Stimulated activated memory B cell treated with anti-CD40 and anti-IgM and Interleukin-4, amounts not matched to agents 10 μg/mL and 1 μg/mL and 100 μg/mL, for 72 hours (primary cell): ENCODE data around the gene FAT4.

Experiments
- ATAC-seq: fragments of 150-1000 bp; cut with Tn5 transposase; 2 replicates; pipeline ENCODE4 v1.10.0; 2021
- H3K27ac Mint-ChIP-seq: one replicate; pipeline ENCODE4 v1.8.0; 2022; ENCODE audit warnings: mild to moderate bottlenecking, mixed read lengths
- H3K27me3 Mint-ChIP-seq: one replicate; pipeline ENCODE4 v1.8.0; 2022; ENCODE audit warnings: mixed read lengths
- H3K36me3 Mint-ChIP-seq: one replicate; pipeline ENCODE4 v1.8.0; 2022; ENCODE audit warnings: mixed read lengths
- H3K4me1 Mint-ChIP-seq: one replicate; pipeline ENCODE4 v1.8.0; 2022; ENCODE audit warnings: mixed read lengths
- H3K4me3 Mint-ChIP-seq: one replicate; pipeline ENCODE4 v1.8.0; 2022; ENCODE audit warnings: mild to moderate bottlenecking, moderate library complexity, mixed read lengths
- H3K9me3 Mint-ChIP-seq: one replicate; pipeline ENCODE4 v1.8.0; 2022; ENCODE audit warnings: mixed read lengths

Gene FAT4

GRCh38 chr4:125313497-125313896, 1.3 kb upstream of the FAT4 start:
- no peak for ATAC-seq
- no peak overlapping the region for H3K27ac Mint-ChIP-seq
- peaks cover 53% of the 10 kb centered on the region for H3K27me3 Mint-ChIP-seq
- no peak overlapping the region for H3K4me3 Mint-ChIP-seq
- H3K36me3 Mint-ChIP-seq = no peaks in the 10 kb centered on the region
- peaks cover 32% of the 10 kb centered on the region for H3K4me1 Mint-ChIP-seq
- no peaks in the 10 kb centered on the region for H3K9me3 Mint-ChIP-seq

- H3K4me1 Mint-ChIP-seq = peaks cover 32% of the 10 kb centered on the region
- no peaks in the 10 kb centered on the region for H3K9me3 Mint-ChIP-seq
- H3K36me3 Mint-ChIP-seq = no peaks in the 10 kb centered on the region
- peak overlapping the region; percentile 77 for H3K4me3 Mint-ChIP-seq
- no peak overlapping the region for H3K27ac Mint-ChIP-seq
- ATAC-seq = no peak
- H3K27me3 Mint-ChIP-seq = peaks cover 58% of the 10 kb centered on the region
These were observed 627 bp upstream of the FAT4 start for GRCh38 chr4:125313989-125314667.

- Mint-ChIP-seq H3K27me3 (peaks cover 58% of the 10 kb centered on the region), H3K27ac (no peak overlapping the region), H3K4me3 (peak overlapping the region; percentile 77), H3K9me3 (no peaks in the 10 kb centered on the region), H3K36me3 (no peaks in the 10 kb centered on the region), H3K4me1 (peaks cover 32% of the 10 kb centered on the region)
- ATAC-seq = no peak
These were observed 1.0 kb downstream of the FAT4 start for GRCh38 chr4:125315576-125316400.

- Mint-ChIP-seq H3K27ac (no peak overlapping the region), H3K4me3 (peak overlapping the region; percentile 53), H3K27me3 (peaks cover 58% of the 10 kb centered on the region), H3K36me3 (no peaks in the 10 kb centered on the region), H3K4me1 (peaks cover 32% of the 10 kb centered on the region), H3K9me3 (no peaks in the 10 kb centered on the region)
- no peak for ATAC-seq
These were observed 1.6 kb downstream of the FAT4 start for GRCh38 chr4:125316401-125316790.

GRCh38 chr4:125316791-125317524, 2.2 kb downstream of the FAT4 start:
- no peak for ATAC-seq
- Mint-ChIP-seq H3K9me3 (no peaks in the 10 kb centered on the region), H3K4me3 (no peak overlapping the region), H3K27ac (no peak overlapping the region), H3K36me3 (no peaks in the 10 kb centered on the region), H3K27me3 (peaks cover 58% of the 10 kb centered on the region), H3K4me1 (peaks cover 32% of the 10 kb centered on the region)

- Mint-ChIP-seq H3K9me3 (no peaks in the 10 kb centered on the region), H3K36me3 (no peaks in the 10 kb centered on the region), H3K4me1 (peaks cover 32% of the 10 kb centered on the region), H3K4me3 (no peak overlapping the region), H3K27ac (no peak overlapping the region), H3K27me3 (peaks cover 58% of the 10 kb centered on the region)
- ATAC-seq = no peak
These were observed 2.7 kb downstream of the FAT4 start for GRCh38 chr4:125317525-125317877.

- H3K4me1 Mint-ChIP-seq = peaks cover 26% of the 10 kb centered on the region
- no peak overlapping the region for H3K4me3 Mint-ChIP-seq
- no peak overlapping the region for H3K27ac Mint-ChIP-seq
- H3K27me3 Mint-ChIP-seq = peaks cover 46% of the 10 kb centered on the region
- H3K9me3 Mint-ChIP-seq = no peaks in the 10 kb centered on the region
- no peak for ATAC-seq
- H3K36me3 Mint-ChIP-seq = no peaks in the 10 kb centered on the region
These were observed 4.6 kb downstream of the FAT4 start for GRCh38 chr4:125319311-125319710.

GRCh38 chr4:125321709-125322365, 7.1 kb downstream of the FAT4 start:
- Mint-ChIP-seq H3K4me3 (no peak overlapping the region), H3K4me1 (peaks cover 1% of the 10 kb centered on the region), H3K27me3 (peaks cover 21% of the 10 kb centered on the region), H3K36me3 (no peaks in the 10 kb centered on the region), H3K27ac (no peak overlapping the region), H3K9me3 (no peaks in the 10 kb centered on the region)
- ATAC-seq = no peak

GRCh38 chr4:125322366-125322730, 7.6 kb downstream of the FAT4 start:
- Mint-ChIP-seq H3K27me3 (peaks cover 16% of the 10 kb centered on the region), H3K27ac (no peak overlapping the region), H3K4me1 (no peaks in the 10 kb centered on the region), H3K4me3 (no peak overlapping the region), H3K36me3 (no peaks in the 10 kb centered on the region), H3K9me3 (no peaks in the 10 kb centered on the region)
- ATAC-seq = no peak

GRCh38 chr4:125323654-125324053, 8.9 kb downstream of the FAT4 start:
- H3K4me1 Mint-ChIP-seq = no peaks in the 10 kb centered on the region
- peaks cover 3% of the 10 kb centered on the region for H3K27me3 Mint-ChIP-seq
- no peak for ATAC-seq
- H3K27ac Mint-ChIP-seq = no peak overlapping the region
- no peaks in the 10 kb centered on the region for H3K36me3 Mint-ChIP-seq
- H3K4me3 Mint-ChIP-seq = no peak overlapping the region
- no peaks in the 10 kb centered on the region for H3K9me3 Mint-ChIP-seq

GRCh38 chr4:125325733-125326132, 11.0 kb downstream of the FAT4 start:
- Mint-ChIP-seq H3K27ac (no peak overlapping the region), H3K4me3 (no peak overlapping the region), H3K4me1 (no peaks in the 10 kb centered on the region), H3K27me3 (no peaks in the 10 kb centered on the region), H3K36me3 (no peaks in the 10 kb centered on the region), H3K9me3 (no peaks in the 10 kb centered on the region)
- ATAC-seq = no peak

- no peak overlapping the region for H3K27ac Mint-ChIP-seq
- H3K4me3 Mint-ChIP-seq = no peak overlapping the region
- H3K9me3 Mint-ChIP-seq = no peaks in the 10 kb centered on the region
- H3K4me1 Mint-ChIP-seq = no peaks in the 10 kb centered on the region
- ATAC-seq = no peak
- H3K36me3 Mint-ChIP-seq = no peaks in the 10 kb centered on the region
- H3K27me3 Mint-ChIP-seq = no peaks in the 10 kb centered on the region
These were observed 16.4 kb downstream of the FAT4 start for GRCh38 chr4:125331116-125331515.

GRCh38 chr4:125334926-125335325, 20.2 kb downstream of the FAT4 start:
- Mint-ChIP-seq H3K4me3 (no peak overlapping the region), H3K4me1 (no peaks in the 10 kb centered on the region), H3K9me3 (no peaks in the 10 kb centered on the region), H3K36me3 (no peaks in the 10 kb centered on the region), H3K27me3 (no peaks in the 10 kb centered on the region), H3K27ac (no peak overlapping the region)
- ATAC-seq = no peak

GRCh38 chr4:125338814-125339213, 24.1 kb downstream of the FAT4 start:
- Mint-ChIP-seq H3K9me3 (no peaks in the 10 kb centered on the region), H3K4me1 (no peaks in the 10 kb centered on the region), H3K27me3 (no peaks in the 10 kb centered on the region), H3K4me3 (no peak overlapping the region), H3K36me3 (no peaks in the 10 kb centered on the region), H3K27ac (no peak overlapping the region)
- no peak for ATAC-seq

- no peaks in the 10 kb centered on the region for H3K36me3 Mint-ChIP-seq
- no peak overlapping the region for H3K4me3 Mint-ChIP-seq
- H3K27ac Mint-ChIP-seq = no peak overlapping the region
- H3K27me3 Mint-ChIP-seq = no peaks in the 10 kb centered on the region
- ATAC-seq = no peak
- H3K9me3 Mint-ChIP-seq = no peaks in the 10 kb centered on the region
- H3K4me1 Mint-ChIP-seq = no peaks in the 10 kb centered on the region
These were observed 29.4 kb downstream of the FAT4 start for GRCh38 chr4:125344198-125344597.
